Renal cortex interstitium (tissue), 11 donors: ENCODE results near the gene STARD13. TPM values are rescaled to one million over a fixed set of nuclear protein-coding genes. Genes with fewer than 3 reads are reported as not detected.

ENCODE experiments used
- DNase-seq, 11 donors: peaks; one replicate each; pipeline ENCODE4 v3.0.0-alpha.2; 2013; ENCODE audit warnings: low read depth in 9 of 11, low spot score in 4 of 11; ENCODE audit errors: extremely low read depth in 1 of 11
- polyA plus RNA-seq, 3 donors: library from polyadenylated mRNA; unstranded; fragments of 120-200 nt; gene quantifications; one replicate each; pipeline ENCODE4 v1.2.1, GENCODE V29; 2013; ENCODE audit not compliant: insufficient read length in 3 of 3

STARD13 gene
- polyA plus RNA-seq, 3 donors, result 21.4 to 33.0 (median 21.6) TPM

- no peak for DNase-seq
These were observed 169.1 kb downstream of the STARD13 start for GRCh38 chr13:33116321-33117010.

GRCh38 chr13:33115274-33115673, 170.3 kb downstream of the STARD13 start:
- DNase-seq, result no peak

GRCh38 chr13:33114146-33114545, 171.4 kb downstream of the STARD13 start:
- DNase-seq, result no peak

- DNase-seq, result no peak
These were observed 172.8 kb downstream of the STARD13 start for GRCh38 chr13:33112766-33113165.

- DNase-seq, result no peak
These were observed 174.0 kb downstream of the STARD13 start for GRCh38 chr13:33111414-33112110.

- no peak for DNase-seq
These were observed 174.7 kb downstream of the STARD13 start for GRCh38 chr13:33110713-33111413.

GRCh38 chr13:33110386-33110712, 175.2 kb downstream of the STARD13 start:
- DNase-seq, result no peak

- DNase-seq, result no peak
These were observed 175.8 kb downstream of the STARD13 start for GRCh38 chr13:33109801-33110200.

GRCh38 chr13:33109271-33109697, 176.3 kb downstream of the STARD13 start:
- no peak for DNase-seq

- no peak for DNase-seq
These were observed 176.9 kb downstream of the STARD13 start for GRCh38 chr13:33108620-33109019.

GRCh38 chr13:33107361-33107760, 178.2 kb downstream of the STARD13 start:
- no peak for DNase-seq

- DNase-seq, result no peak
These were observed 178.7 kb downstream of the STARD13 start for GRCh38 chr13:33106656-33107360.

- DNase-seq, result no peak
These were observed 180.1 kb downstream of the STARD13 start for GRCh38 chr13:33105387-33106005.

- DNase-seq, result no peak
These were observed 182.1 kb downstream of the STARD13 start for GRCh38 chr13:33103457-33103856.

- no peak for DNase-seq
These were observed 183.7 kb downstream of the STARD13 start for GRCh38 chr13:33101835-33102234.

GRCh38 chr13:33100886-33101285, 184.7 kb downstream of the STARD13 start:
- no peak for DNase-seq

GRCh38 chr13:33099860-33100259, 185.7 kb downstream of the STARD13 start:
- no peak for DNase-seq

GRCh38 chr13:33096886-33097605, 188.5 kb downstream of the STARD13 start:
- no peak for DNase-seq
